ENCODE data around the gene CROCC.
"Not testable (repeated sequence)": the region's sequence is repeated elsewhere in the genome, so short reads cannot be mapped to it uniquely, and the experiment has no call there.

- not testable (repeated sequence) for TF ChIP-seq RAD21 (IDR thresholded peaks at IDR 0.05; ENCODE audit: low read length); NFIC (IDR thresholded peaks at IDR 0.05; ENCODE audit: borderline replicate concordance)
These were observed 30.7 kb upstream of the CROCC start for GRCh38 chr1:16891057-16891456.
